Measurements from ENCODE around the gene CES2.

DNA sequence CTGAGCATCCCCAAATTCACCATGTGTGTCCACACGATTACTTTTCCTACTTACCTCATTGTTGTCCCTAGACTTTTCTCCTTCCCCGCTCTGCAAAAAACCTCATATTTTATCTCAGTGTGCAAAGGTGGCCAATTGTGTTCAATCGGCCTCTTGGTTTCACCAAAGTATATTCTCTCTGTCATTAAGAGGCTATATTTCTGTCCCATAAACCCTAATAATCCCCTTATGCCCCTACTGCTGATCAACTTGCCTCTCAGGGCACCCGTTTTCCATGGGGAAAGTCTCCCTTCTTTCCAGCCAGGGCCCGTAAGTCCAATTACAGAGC lies 11.6 kb downstream of the CES2 start:
- TF ChIP-seq POLR2A (IDR thresholded peaks at IDR 0.05; ENCODE audit: low read length) (no peak), GATA1 (IDR thresholded peaks at IDR 0.05; ENCODE audit: low read depth, low read length) (no peak)

Data from erythroblast (primary cell).